ENCODE results near the gene ZNF652.

GRCh38 chr17:49356320-49356719 is 5.7 kb downstream of the ZNF652 start:
- TF ChIP-seq CTCF (IDR thresholded peaks at IDR 0.05): no peak
- TF ChIP-seq POLR2AphosphoS5 (IDR thresholded peaks at IDR 0.05): no peak
